Immature natural killer cell (primary cell): Measurements from ENCODE around the gene TNIP1. TPM values are rescaled to one million over a fixed set of nuclear protein-coding genes. Genes with fewer than 3 reads are reported as not detected.

Experiments used
- DNase-seq, 3 donors: peaks; one replicate each; pipeline ENCODE4 v3.0.0; 2022; ENCODE audit warnings: mixed read lengths in 1 of 3
- H3K27ac Mint-ChIP-seq, 6 donors: one replicate each; pipeline ENCODE4 v1.8.0; 2020; ENCODE audit warnings: mixed read lengths in 6 of 6, mild to moderate bottlenecking in 5 of 6, inconsistent platforms in 4 of 6, moderate library complexity in 3 of 6
- H3K27me3 Mint-ChIP-seq, 3 donors: one replicate each; pipeline ENCODE4 v1.8.0; 2020 to 2021; ENCODE audit warnings: low read depth in 3 of 3, mild to moderate bottlenecking in 3 of 3, mixed read lengths in 3 of 3, moderate library complexity in 3 of 3, inconsistent platforms in 1 of 3
- H3K36me3 Mint-ChIP-seq, 3 donors: one replicate each; pipeline ENCODE4 v1.8.0; 2020; ENCODE audit warnings: mixed read lengths in 3 of 3, inconsistent platforms in 2 of 3, mild to moderate bottlenecking in 2 of 3
- H3K4me1 Mint-ChIP-seq, 2 donors: one replicate each; pipeline ENCODE4 v1.8.0; 2020; ENCODE audit warnings: inconsistent platforms in 2 of 2, mild to moderate bottlenecking in 2 of 2, mixed read lengths in 2 of 2, moderate library complexity in 1 of 2
- H3K4me3 Mint-ChIP-seq, 5 donors: one replicate each; pipeline ENCODE4 v1.8.0; 2020; ENCODE audit warnings: mild to moderate bottlenecking in 5 of 5, mixed read lengths in 5 of 5, inconsistent platforms in 3 of 5, moderate library complexity in 3 of 5
- H3K9me3 Mint-ChIP-seq, 6 donors: one replicate each; pipeline ENCODE4 v1.8.0; 2020; ENCODE audit warnings: mild to moderate bottlenecking in 6 of 6, mixed read lengths in 6 of 6, inconsistent platforms in 4 of 6, moderate library complexity in 3 of 6
- polyA plus RNA-seq, 3 donors: library from polyadenylated mRNA; unstranded; fragments of 300-500 nt; fragmentation: Illumina TruSeq; gene quantifications; one replicate each; pipeline ENCODE4 v1.2.3, GENCODE V29; 2021

The TNIP1 gene
- polyA plus RNA-seq, 3 donors from 2014 or later, result 21.8 to 62.4 (median 40.2) TPM

- no peaks in the 10 kb centered on the region for H3K9me3 Mint-ChIP-seq
- peaks cover 0 to 30% (median 11%) of the 10 kb centered on the region in 3 donors for H3K27me3 Mint-ChIP-seq
- H3K27ac Mint-ChIP-seq, result peak overlapping the region in 4 of 6 donors; percentile 30 to 94 (median 63)
- H3K4me3 Mint-ChIP-seq, result peak overlapping the region in 2 of 5 donors; percentile 20 to 98
- peaks cover 69 to 83% of the 10 kb centered on the region in 2 donors for H3K4me1 Mint-ChIP-seq
- no peak for DNase-seq
- peaks cover 0 to 18% (median 10%) of the 10 kb centered on the region in 3 donors for H3K36me3 Mint-ChIP-seq
Measured at GRCh38 chr5:151076616-151077015, 4.2 kb downstream of the TNIP1 start.

GRCh38 chr5:151075698-151076331, 5.0 kb downstream of the TNIP1 start:
- Mint-ChIP-seq H3K9me3 (no peaks in the 10 kb centered on the region), H3K36me3 (peaks cover 0 to 20% (median 10%) of the 10 kb centered on the region in 3 donors), H3K4me3 (peak overlapping the region in 3 of 5 donors; percentile 8 to 48 (median 17)), H3K27ac (peak overlapping the region in 5 of 6 donors; percentile 30 to 86 (median 67)), H3K27me3 (peaks cover 0 to 25% (median 4%) of the 10 kb centered on the region in 3 donors), H3K4me1 (peaks cover 69 to 84% of the 10 kb centered on the region in 2 donors)
- DNase-seq, result no peak

GRCh38 chr5:151074557-151074956, 6.3 kb downstream of the TNIP1 start:
- DNase-seq, result no peak
- H3K9me3 Mint-ChIP-seq, result no peaks in the 10 kb centered on the region
- H3K4me3 Mint-ChIP-seq, result no peak overlapping the region
- H3K4me1 Mint-ChIP-seq, result peaks cover 71 to 87% of the 10 kb centered on the region in 2 donors
- H3K27me3 Mint-ChIP-seq, result peaks cover 2 to 18% (median 4%) of the 10 kb centered on the region in 3 donors
- peak overlapping the region in 2 of 6 donors; percentile 41 to 61 for H3K27ac Mint-ChIP-seq
- peaks cover 0 to 20% (median 10%) of the 10 kb centered on the region in 3 donors for H3K36me3 Mint-ChIP-seq

- no peak overlapping the region for H3K4me3 Mint-ChIP-seq
- peaks cover 0 to 18% (median 8%) of the 10 kb centered on the region in 3 donors for H3K36me3 Mint-ChIP-seq
- H3K27ac Mint-ChIP-seq, result peak overlapping the region in 1 of 6 donors; percentile 49
- H3K9me3 Mint-ChIP-seq, result no peaks in the 10 kb centered on the region
- DNase-seq, result no peak
- H3K27me3 Mint-ChIP-seq, result peaks cover 3 to 11% (median 4%) of the 10 kb centered on the region in 3 donors
- peaks cover 71 to 88% of the 10 kb centered on the region in 2 donors for H3K4me1 Mint-ChIP-seq
Measured at GRCh38 chr5:151073280-151073679, 7.6 kb downstream of the TNIP1 start.

GRCh38 chr5:151072630-151073025, 8.2 kb downstream of the TNIP1 start:
- Mint-ChIP-seq H3K9me3 (no peaks in the 10 kb centered on the region), H3K4me1 (peaks cover 71 to 88% of the 10 kb centered on the region in 2 donors), H3K36me3 (peaks cover 0 to 16% (median 3%) of the 10 kb centered on the region in 3 donors), H3K27me3 (peaks cover 3 to 6% (median 4%) of the 10 kb centered on the region in 3 donors), H3K27ac (peak overlapping the region in 3 of 6 donors; percentile 8 to 76 (median 75)), H3K4me3 (no peak overlapping the region)
- DNase-seq, result no peak

GRCh38 chr5:151071848-151072629, 8.8 kb downstream of the TNIP1 start:
- DNase-seq, result no peak
- peak overlapping the region; percentile 7 to 76 (median 54) for H3K27ac Mint-ChIP-seq
- H3K36me3 Mint-ChIP-seq, result peaks cover 0 to 13% (median 3%) of the 10 kb centered on the region in 3 donors
- H3K27me3 Mint-ChIP-seq, result peaks cover 3 to 4% (median 3%) of the 10 kb centered on the region in 3 donors
- H3K4me1 Mint-ChIP-seq, result peaks cover 70 to 88% of the 10 kb centered on the region in 2 donors
- H3K4me3 Mint-ChIP-seq, result no peak overlapping the region
- no peaks in the 10 kb centered on the region for H3K9me3 Mint-ChIP-seq

GRCh38 chr5:151071021-151071420, 9.8 kb downstream of the TNIP1 start:
- Mint-ChIP-seq H3K4me1 (peaks cover 68 to 87% of the 10 kb centered on the region in 2 donors), H3K9me3 (no peaks in the 10 kb centered on the region), H3K36me3 (peaks cover 0 to 8% (median 3%) of the 10 kb centered on the region in 3 donors), H3K27me3 (peaks cover 3 to 4% (median 3%) of the 10 kb centered on the region in 3 donors), H3K27ac (peak overlapping the region in 3 of 6 donors; percentile 24 to 65 (median 34)), H3K4me3 (no peak overlapping the region)
- no peak for DNase-seq

GRCh38 chr5:151070449-151070848, 10.4 kb downstream of the TNIP1 start:
- Mint-ChIP-seq H3K27me3 (peaks cover 3 to 4% (median 3%) of the 10 kb centered on the region in 3 donors), H3K4me1 (peaks cover 66 to 87% of the 10 kb centered on the region in 2 donors), H3K4me3 (no peak overlapping the region), H3K27ac (peak overlapping the region; percentile 12 to 73 (median 67)), H3K9me3 (no peaks in the 10 kb centered on the region), H3K36me3 (peaks cover 0 to 8% (median 7%) of the 10 kb centered on the region in 3 donors)
- no peak for DNase-seq

- Mint-ChIP-seq H3K9me3 (peaks cover 0 to 1% (median 0%) of the 10 kb centered on the region in 6 donors), H3K36me3 (peaks cover 0 to 4% (median 4%) of the 10 kb centered on the region in 3 donors), H3K4me1 (peaks cover 65 to 79% of the 10 kb centered on the region in 2 donors), H3K27ac (peak overlapping the region; percentile 54 to 86 (median 82)), H3K27me3 (peaks cover 2 to 3% (median 3%) of the 10 kb centered on the region in 3 donors), H3K4me3 (peak overlapping the region in 3 of 5 donors; percentile 11 to 49 (median 21))
- peak; percentile 40 to 54 (median 49) for DNase-seq
Measured at GRCh38 chr5:151068433-151069197, 12.2 kb downstream of the TNIP1 start.

- Mint-ChIP-seq H3K4me1 (peaks cover 65 to 84% of the 10 kb centered on the region in 2 donors), H3K36me3 (peaks cover 0 to 4% (median 4%) of the 10 kb centered on the region in 3 donors), H3K4me3 (peak overlapping the region in 2 of 5 donors; percentile 9 to 14), H3K27me3 (peaks cover 2 to 3% (median 3%) of the 10 kb centered on the region in 3 donors), H3K9me3 (peaks cover 0 to 1% (median 0%) of the 10 kb centered on the region in 6 donors), H3K27ac (peak overlapping the region; percentile 50 to 88 (median 80))
- no peak for DNase-seq
Measured at GRCh38 chr5:151067632-151068432, 13.0 kb downstream of the TNIP1 start.

GRCh38 chr5:151066920-151067319, 13.9 kb downstream of the TNIP1 start:
- H3K9me3 Mint-ChIP-seq, result peaks cover 0 to 1% (median 0%) of the 10 kb centered on the region in 6 donors
- peaks cover under 1 to 5% (median 4%) of the 10 kb centered on the region in 3 donors for H3K36me3 Mint-ChIP-seq
- H3K27me3 Mint-ChIP-seq, result peaks cover 1 to 3% (median 2%) of the 10 kb centered on the region in 3 donors
- DNase-seq, result no peak
- peak overlapping the region in 4 of 6 donors; percentile 51 to 81 (median 56) for H3K27ac Mint-ChIP-seq
- H3K4me1 Mint-ChIP-seq, result peaks cover 60 to 76% of the 10 kb centered on the region in 2 donors
- peak overlapping the region in 1 of 5 donors; percentile 32 for H3K4me3 Mint-ChIP-seq

GRCh38 chr5:151065609-151066008, 15.2 kb downstream of the TNIP1 start:
- peaks cover 51 to 63% of the 10 kb centered on the region in 2 donors for H3K4me1 Mint-ChIP-seq
- peaks cover 3 to 6% (median 3%) of the 10 kb centered on the region in 3 donors for H3K27me3 Mint-ChIP-seq
- H3K9me3 Mint-ChIP-seq, result peaks cover 0 to 1% (median 0%) of the 10 kb centered on the region in 6 donors
- peak overlapping the region in 5 of 6 donors; percentile 57 to 80 (median 67) for H3K27ac Mint-ChIP-seq
- H3K4me3 Mint-ChIP-seq, result no peak overlapping the region
- peaks cover 6 to 7% (median 7%) of the 10 kb centered on the region in 3 donors for H3K36me3 Mint-ChIP-seq
- DNase-seq, result no peak
